ENCODE measurements around the gene TRMT44.

GRCh38 chr4:8427262-8427661 lies 13.3 kb upstream of the TRMT44 start:
- TF ChIP-seq BHLHE40 (IDR thresholded peaks at IDR 0.05; ENCODE audit: borderline replicate concordance) = no peak
- no peak for TF ChIP-seq ARNT (IDR thresholded peaks at IDR 0.05)
- TF ChIP-seq SP1 (IDR thresholded peaks at IDR 0.05) = no peak
- no peak for TF ChIP-seq SUZ12 (IDR thresholded peaks at IDR 0.05)
- no peak for TF ChIP-seq TARDBP (IDR thresholded peaks at IDR 0.05)
- TF ChIP-seq FOXM1 (IDR thresholded peaks at IDR 0.05; ENCODE audit: borderline replicate concordance) = no peak
- no peak for TF ChIP-seq HDGF (IDR thresholded peaks at IDR 0.05; ENCODE audit: borderline replicate concordance)
- TF ChIP-seq FOXA1 (IDR thresholded peaks at IDR 0.05) = no peak
- TF ChIP-seq FOXK2 (IDR thresholded peaks at IDR 0.05) = no peak
- TF ChIP-seq PKNOX1 (IDR thresholded peaks at IDR 0.05) = no peak
- no peak for TF ChIP-seq NFRKB (IDR thresholded peaks at IDR 0.05)
- TF ChIP-seq L3MBTL2 (conservative IDR thresholded peaks at IDR 0.05) = no peak
- TF ChIP-seq ZNF384 (IDR thresholded peaks at IDR 0.05) = no peak
- no peak for TF ChIP-seq CTBP1 (IDR thresholded peaks at IDR 0.05; ENCODE audit: borderline replicate concordance)
